ENCODE results near the gene ANKRD39. TPM values are rescaled to one million over a fixed set of nuclear protein-coding genes. Genes with fewer than 3 reads are reported as not detected.

The ANKRD39 gene
- total and polyA plus RNA-seq, 9 of the 15 experiments (the other 6 are each of a cell fraction or from before 2014, with no cell fraction given), result 8.2 to 33.1 (median 23.8) TPM

- TF ChIP-seq AFF4 (CRISPR knock-in tag; IDR thresholded peaks at IDR 0.05) (no peak), CBX3 (IDR thresholded peaks at IDR 0.05; ENCODE audit: borderline replicate concordance in 1 of 2, low read length in 2 of 2) (no peak; a peak in 2 of 3 replicates), POLR2B (IDR thresholded peaks at IDR 0.05; ENCODE audit: low read depth, partially characterized antibody) (peak; percentile 31), ZBTB7A (IDR thresholded peaks at IDR 0.05; ENCODE audit: borderline replicate concordance, control insufficient read depth, low read depth, low read length) (peak; percentile 59; the same call in 1 of the 2 replicates), ESRRA (IDR thresholded peaks at IDR 0.05; ENCODE audit: borderline replicate concordance, low read depth) (peak; percentile 58; the same call in 1 of the 2 replicates), SIN3A (IDR thresholded peaks at IDR 0.05; ENCODE audit: borderline replicate concordance in 2 of 2, control insufficient read depth in 1 of 2, low read depth in 2 of 2, low read length in 2 of 2) (peak in 1 of 2 experiments; percentile 43; a peak in 1 of 4 replicates), SIN3B (IDR thresholded peaks at IDR 0.05; ENCODE audit: low read depth) (peak; percentile 55; the same call in 1 of the 2 replicates), C11orf30 (IDR thresholded peaks at IDR 0.05; ENCODE audit: low read depth) (no peak), ZKSCAN8 (CRISPR knock-in tag; IDR thresholded peaks at IDR 0.05) (no peak), U2AF1 (optimal IDR thresholded peaks at IDR 0.05; ENCODE audit: low read depth, low read length) (peak; percentile 92), HES1 (IDR thresholded peaks at IDR 0.05; ENCODE audit: low read depth) (no peak), ZNF134 (CRISPR knock-in tag; conservative IDR thresholded peaks at IDR 0.05) (no peak), NRF1 (conservative IDR thresholded peaks at IDR 0.05 in 1 of 2, IDR thresholded peaks at IDR 0.05 in 1 of 2) (peak; percentile 83 to 86), BACH1 (tag; IDR thresholded peaks at IDR 0.05) (no peak), SP2 (IDR thresholded peaks at IDR 0.05; ENCODE audit: extremely low read depth, low read depth, low read length, poor library complexity, severe bottlenecking) (peak; percentile 95), LARP7 (IDR thresholded peaks at IDR 0.05) (no peak), NR2C1 (IDR thresholded peaks at IDR 0.05) (no peak), NR2C1 (tag; IDR thresholded peaks at IDR 0.05) (no peak)
- TF ChIP-seq, protein P1, sequence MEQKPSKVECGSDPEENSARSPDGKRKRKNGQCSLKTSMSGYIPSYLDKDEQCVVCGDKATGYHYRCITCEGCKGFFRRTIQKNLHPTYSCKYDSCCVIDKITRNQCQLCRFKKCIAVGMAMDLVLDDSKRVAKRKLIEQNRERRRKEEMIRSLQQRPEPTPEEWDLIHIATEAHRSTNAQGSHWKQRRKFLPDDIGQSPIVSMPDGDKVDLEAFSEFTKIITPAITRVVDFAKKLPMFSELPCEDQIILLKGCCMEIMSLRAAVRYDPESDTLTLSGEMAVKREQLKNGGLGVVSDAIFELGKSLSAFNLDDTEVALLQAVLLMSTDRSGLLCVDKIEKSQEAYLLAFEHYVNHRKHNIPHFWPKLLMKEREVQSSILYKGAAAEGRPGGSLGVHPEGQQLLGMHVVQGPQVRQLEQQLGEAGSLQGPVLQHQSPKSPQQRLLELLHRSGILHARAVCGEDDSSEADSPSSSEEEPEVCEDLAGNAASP (IDR thresholded peaks at IDR 0.05), result no peak
- TF ChIP-seq, protein P2, sequence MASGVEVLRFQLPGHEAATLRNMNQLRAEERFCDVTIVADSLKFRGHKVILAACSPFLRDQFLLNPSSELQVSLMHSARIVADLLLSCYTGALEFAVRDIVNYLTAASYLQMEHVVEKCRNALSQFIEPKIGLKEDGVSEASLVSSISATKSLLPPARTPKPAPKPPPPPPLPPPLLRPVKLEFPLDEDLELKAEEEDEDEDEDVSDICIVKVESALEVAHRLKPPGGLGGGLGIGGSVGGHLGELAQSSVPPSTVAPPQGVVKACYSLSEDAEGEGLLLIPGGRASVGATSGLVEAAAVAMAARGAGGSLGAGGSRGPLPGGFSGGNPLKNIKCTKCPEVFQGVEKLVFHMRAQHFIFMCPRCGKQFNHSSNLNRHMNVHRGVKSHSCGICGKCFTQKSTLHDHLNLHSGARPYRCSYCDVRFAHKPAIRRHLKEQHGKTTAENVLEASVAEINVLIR (CRISPR knock-in tag; IDR thresholded peaks at IDR 0.05), result no peak
Measured at GRCh38 chr2:96857667-96858372, at the start of gene ANKRD39 (continued).

Measured in K562 (cell line).